HG02588 (cell line): ENCODE results near the gene ADRB1.

Source experiments
- ATAC-seq: cut with Tn5 transposase; IDR thresholded peaks from one replicate; pipeline ENCODE4 v1.9.1; 2021; ENCODE audit warnings: mild to moderate bottlenecking, moderate library complexity; ENCODE audit not compliant: unreplicated experiment

The ADRB1 gene

GRCh38 chr10:114043532-114044246 is at the start of gene ADRB1:
ADRB1 (plus strand) TSS chr10:114043866; CDS start chr10:114044133, 267 bp downstream.
- peak; percentile 35 for ATAC-seq

GRCh38 chr10:113995201-113995600 is 48.5 kb upstream of the ADRB1 start:
- ATAC-seq: no peak

GRCh38 chr10:113997428-113997827 is 46.2 kb upstream of the ADRB1 start:
- no peak for ATAC-seq

- no peak for ATAC-seq
Measured at GRCh38 chr10:113999531-113999930, 44.1 kb upstream of the ADRB1 start.

- ATAC-seq: no peak
Measured at GRCh38 chr10:114000457-114001010, 43.1 kb upstream of the ADRB1 start.

- no peak for ATAC-seq
Measured at GRCh38 chr10:114002422-114002821, 41.2 kb upstream of the ADRB1 start.

- ATAC-seq: no peak
Measured at GRCh38 chr10:114003161-114003941, 40.3 kb upstream of the ADRB1 start.

GRCh38 chr10:114009281-114009996 is 34.2 kb upstream of the ADRB1 start:
- no peak for ATAC-seq

GRCh38 chr10:114010316-114010715 is 33.4 kb upstream of the ADRB1 start:
- ATAC-seq: no peak

GRCh38 chr10:114012650-114013049 is 31.0 kb upstream of the ADRB1 start:
- ATAC-seq: no peak

GRCh38 chr10:114015708-114016107 is 28.0 kb upstream of the ADRB1 start:
- no peak for ATAC-seq

GRCh38 chr10:114017271-114017670 is 26.4 kb upstream of the ADRB1 start:
- no peak for ATAC-seq

GRCh38 chr10:114017873-114018272 is 25.8 kb upstream of the ADRB1 start:
- no peak for ATAC-seq

- ATAC-seq: no peak
Measured at GRCh38 chr10:114019226-114019625, 24.4 kb upstream of the ADRB1 start.

GRCh38 chr10:114021154-114021553 is 22.5 kb upstream of the ADRB1 start:
- ATAC-seq: no peak

- ATAC-seq: no peak
Measured at GRCh38 chr10:114021717-114022680, 21.7 kb upstream of the ADRB1 start.

GRCh38 chr10:114022766-114023597 is 20.7 kb upstream of the ADRB1 start:
- ATAC-seq: no peak

- ATAC-seq: peak; percentile 76
Measured at GRCh38 chr10:114024876-114025610, 18.6 kb upstream of the ADRB1 start.
